Right lobe of liver (tissue), 6 donors: ENCODE results near the gene ARHGAP20. TPM values are rescaled to one million over a fixed set of nuclear protein-coding genes. Genes with fewer than 3 reads are reported as not detected.

ENCODE experiments used
- ATAC-seq, 4 donors: fragments of 200-7000 bp; cut with Tn5 transposase; one replicate each; pipeline ENCODE4 v1.9.1; 2020; ENCODE audit warnings: mild to moderate bottlenecking in 4 of 4, moderate library complexity in 4 of 4
- DNase-seq, 3 donors: peaks; one replicate each; pipeline ENCODE4 v3.0.0-alpha.2; 2020
- H3K27ac ChIP-seq, 3 donors: fragments of 200-600 bp; one replicate each; pipeline ENCODE4 v1.8.0; 2022
- H3K27me3 ChIP-seq, 2 donors: fragments of 200-600 bp; one replicate each; pipeline ENCODE4 v1.8.0; 2022
- H3K36me3 ChIP-seq, 4 donors: fragments of 200-600 bp; sonication (generic) in 1 of 4; one replicate each; pipeline versions ENCODE4 v1.5.1 to v1.8.0; 2017 to 2022; ENCODE audit warnings: control low read depth in 1 of 4
- H3K4me1 ChIP-seq, 4 donors: fragments of 200-600 bp; sonication (generic) in 1 of 4; one replicate each; pipeline versions ENCODE4 v1.5.1 to v1.8.0; 2017 to 2022; ENCODE audit warnings: control low read depth in 1 of 4
- H3K4me3 ChIP-seq, 3 donors: fragments of 200-600 bp; one replicate each; pipeline ENCODE4 v1.8.0; 2022
- H3K9me3 ChIP-seq, 4 donors: fragments of 200-600 bp; sonication (generic) in 1 of 4; one replicate each; pipeline versions ENCODE4 v1.5.1 to v1.8.0; 2017 to 2022; ENCODE audit warnings: control low read depth in 1 of 4
- POLR2A ChIP-seq: fragments of 450-650 bp; IDR thresholded peaks from one replicate; pipeline ENCODE4 v1.6.1; 2017; ENCODE audit warnings: antibody characterized with exemption, mild to moderate bottlenecking
- WGBS: methylation state at CpG from one replicate; pipeline ENCODE4 v1.1.6; 2018; ENCODE audit warnings: low coverage, low lambda C conversion rate; ENCODE audit not compliant: insufficient coverage; ENCODE audit errors: missing lambda C conversion rate; 5-methylcytosine and 5-hydroxymethylcytosine counted together
- intact Hi-C, 2 donors: fragments of 100-400 bp; cut with DNase I; formaldehyde crosslinking; loops; one replicate each; pipeline versions ENCODE4 v1.11.2 to v1.14.1; 2022
- total RNA-seq, 6 experiments: library from RNA; depleted of rRNA in 2 of 6; stranded (reverse); fragments of >200 nt in 2 of 6; fragmentation: NEBNext Ultra II Directional in 3 of 6; extraction: Animal tissue kit (Norgen Biotek cat#: 25700) in 3 of 6; gene quantifications; one replicate each; pipeline versions ENCODE4 v1.1.0 to v1.2.4, GENCODE V29; 2016 to 2023
- TF ChIP-seq, protein P1 (sequence below), 4 donors: fragments of 200-600 bp in 3 of 4; fragments of 450-650 bp in 1 of 4; IDR thresholded peaks; one replicate each; pipeline versions ENCODE4 v1.5.1 to v1.8.0; 2016 to 2022; ENCODE audit warnings: antibody characterized with exemption in 4 of 4, mild to moderate bottlenecking in 2 of 4
- donor health status: DM: no; HTN: yes; CAD: no.
- donor health status: DM: no; HTN: no; CAD: no.
- donor health status: DM: no; HTN: no; CAD: no.
- donor health status: DM: no; HTN: yes; CAD: no.
- donor health status: DM: no; HTN: yes; CAD: no.

ARHGAP20 gene
- total RNA-seq, 6 experiments from 2014 or later = 0.68 to 1.6 (median 0.98) TPM

DNA sequence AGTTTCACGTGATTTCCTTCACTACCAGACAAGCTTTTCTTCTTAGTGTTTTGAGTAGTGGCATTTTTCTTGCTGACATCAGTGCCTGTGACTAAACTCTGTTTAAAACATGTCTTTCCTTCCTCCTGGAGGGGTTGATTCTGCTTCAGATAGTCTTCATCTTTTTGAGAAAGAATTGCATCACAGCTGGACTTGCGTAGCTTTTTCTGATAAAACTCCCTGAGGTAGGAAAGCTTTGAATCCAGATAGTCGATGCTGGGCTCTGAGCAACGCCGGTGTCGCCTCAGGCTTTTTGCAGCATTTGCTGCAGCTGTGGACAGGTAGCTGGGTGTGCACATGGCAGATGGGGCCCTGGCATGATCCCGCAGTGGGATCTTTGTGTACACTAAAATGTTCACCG is 131.7 kb downstream of the ARHGAP20 start:
- Histone ChIP-seq H3K9me3 (no peaks in the 10 kb centered on the region), H3K4me1 (peaks cover 0 to 5% (median 0%) of the 10 kb centered on the region in 4 donors), H3K36me3 (no peaks in the 10 kb centered on the region), H3K4me3 (no peak overlapping the region), H3K27me3 (no peaks in the 10 kb centered on the region), H3K27ac (no peak overlapping the region)
- DNase-seq (no peak), ATAC-seq (no peak)
- WGBS = 88% methylated on average over 6 of the region's 8 CpGs
- intact Hi-C loops = no loop called here
- TF ChIP-seq, protein P1, sequence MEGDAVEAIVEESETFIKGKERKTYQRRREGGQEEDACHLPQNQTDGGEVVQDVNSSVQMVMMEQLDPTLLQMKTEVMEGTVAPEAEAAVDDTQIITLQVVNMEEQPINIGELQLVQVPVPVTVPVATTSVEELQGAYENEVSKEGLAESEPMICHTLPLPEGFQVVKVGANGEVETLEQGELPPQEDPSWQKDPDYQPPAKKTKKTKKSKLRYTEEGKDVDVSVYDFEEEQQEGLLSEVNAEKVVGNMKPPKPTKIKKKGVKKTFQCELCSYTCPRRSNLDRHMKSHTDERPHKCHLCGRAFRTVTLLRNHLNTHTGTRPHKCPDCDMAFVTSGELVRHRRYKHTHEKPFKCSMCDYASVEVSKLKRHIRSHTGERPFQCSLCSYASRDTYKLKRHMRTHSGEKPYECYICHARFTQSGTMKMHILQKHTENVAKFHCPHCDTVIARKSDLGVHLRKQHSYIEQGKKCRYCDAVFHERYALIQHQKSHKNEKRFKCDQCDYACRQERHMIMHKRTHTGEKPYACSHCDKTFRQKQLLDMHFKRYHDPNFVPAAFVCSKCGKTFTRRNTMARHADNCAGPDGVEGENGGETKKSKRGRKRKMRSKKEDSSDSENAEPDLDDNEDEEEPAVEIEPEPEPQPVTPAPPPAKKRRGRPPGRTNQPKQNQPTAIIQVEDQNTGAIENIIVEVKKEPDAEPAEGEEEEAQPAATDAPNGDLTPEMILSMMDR (IDR thresholded peaks at IDR 0.05) = no peak
- TF ChIP-seq POLR2A = no peak

DNA sequence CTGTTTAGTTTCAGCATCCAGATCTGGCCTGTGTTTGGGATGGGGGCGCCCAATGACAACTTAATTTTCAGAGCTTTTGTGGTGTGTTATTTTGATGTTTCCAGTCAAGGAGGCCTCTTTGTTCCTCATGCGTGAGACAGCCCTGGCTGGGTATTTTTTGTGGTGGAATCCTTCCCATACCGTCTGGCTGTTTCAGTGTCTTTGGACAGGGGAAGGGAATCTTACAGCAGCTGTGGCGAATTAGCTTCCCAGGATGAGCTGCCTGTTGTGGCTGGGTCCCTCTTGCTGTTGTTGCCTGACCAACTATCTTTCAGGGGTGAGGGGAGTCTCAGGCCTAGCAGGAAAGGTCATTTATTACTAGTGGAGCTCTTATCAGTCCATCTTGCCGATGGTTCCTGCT is 138.8 kb downstream of the ARHGAP20 start:
- intact Hi-C loops = no loop called here
- H3K27me3 ChIP-seq = no peaks in the 10 kb centered on the region
- ATAC-seq = no peak
- no peaks in the 10 kb centered on the region for H3K9me3 ChIP-seq
- 80% methylated on average over 4 of the region's 5 CpGs for WGBS
- no peaks in the 10 kb centered on the region for H3K36me3 ChIP-seq
- H3K4me3 ChIP-seq = no peak overlapping the region
- no peak for TF ChIP-seq POLR2A
- TF ChIP-seq, protein P1 (IDR thresholded peaks at IDR 0.05) = no peak
- DNase-seq = no peak
- H3K4me1 ChIP-seq = no peaks in the 10 kb centered on the region
- no peak overlapping the region for H3K27ac ChIP-seq

DNA sequence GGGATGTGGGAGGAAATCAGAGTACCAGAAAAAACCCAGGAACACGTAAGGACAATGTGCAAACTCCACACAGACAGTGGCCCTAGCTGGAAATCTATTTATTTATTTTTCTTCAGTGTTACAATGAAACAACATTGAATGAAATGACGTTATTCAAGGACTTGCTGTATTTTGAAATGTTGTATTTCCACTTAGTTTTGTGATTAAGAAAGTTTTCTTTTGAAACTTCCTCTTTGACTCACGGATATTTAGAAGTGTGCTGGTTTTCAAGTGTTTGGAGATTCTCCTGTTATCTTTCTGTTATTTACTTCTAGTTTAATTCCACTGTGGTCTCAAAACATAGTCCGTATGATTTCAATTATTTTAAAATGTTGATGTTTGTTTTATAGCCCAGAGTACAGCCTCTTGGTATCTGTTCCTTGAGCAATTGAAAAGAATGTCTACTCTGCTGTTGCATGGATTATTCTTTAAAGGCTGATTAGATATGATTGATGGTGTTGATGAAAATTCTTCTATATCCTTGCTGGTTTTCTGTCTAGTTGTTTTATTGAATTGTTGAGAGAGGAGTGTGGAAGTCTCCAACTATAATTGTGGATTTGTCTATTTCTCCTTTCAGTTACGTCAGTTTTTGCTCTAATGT is 141.0 kb downstream of the ARHGAP20 start:
- DNase-seq = no peak
- no peak for ATAC-seq
- intact Hi-C loops = no loop called here
- TF ChIP-seq, protein P1 (IDR thresholded peaks at IDR 0.05) = no peak
- no peak for TF ChIP-seq POLR2A
- Histone ChIP-seq H3K4me1 (no peaks in the 10 kb centered on the region), H3K27me3 (no peaks in the 10 kb centered on the region), H3K4me3 (no peak overlapping the region), H3K9me3 (no peaks in the 10 kb centered on the region), H3K27ac (no peak overlapping the region), H3K36me3 (no peaks in the 10 kb centered on the region)
- WGBS = 42% methylated on average over 5 of the region's 5 CpGs

- 40% methylated on average over 2 of the region's 2 CpGs for WGBS
Measured at GRCh38 chr11:110566577-110566976, 145.7 kb downstream of the ARHGAP20 start.

More at GRCh38 chr11:110566577-110566976, 145.7 kb downstream of the ARHGAP20 start:
- Histone ChIP-seq H3K27ac (no peak overlapping the region), H3K4me1 (no peaks in the 10 kb centered on the region), H3K4me3 (no peak overlapping the region), H3K36me3 (no peaks in the 10 kb centered on the region), H3K9me3 (no peaks in the 10 kb centered on the region), H3K27me3 (no peaks in the 10 kb centered on the region)
- TF ChIP-seq POLR2A = no peak
- TF ChIP-seq, protein P1 (IDR thresholded peaks at IDR 0.05) = no peak
- no peak for DNase-seq
- intact Hi-C loops = no loop called here
- no peak for ATAC-seq
